ENCODE measurements around the gene ELOVL5. TPM values are rescaled to one million over a fixed set of nuclear protein-coding genes. Genes with fewer than 3 reads are reported as not detected.

ELOVL5 gene
- total RNA-seq, 1 donor from 2014 or later = 185 TPM

DNA sequence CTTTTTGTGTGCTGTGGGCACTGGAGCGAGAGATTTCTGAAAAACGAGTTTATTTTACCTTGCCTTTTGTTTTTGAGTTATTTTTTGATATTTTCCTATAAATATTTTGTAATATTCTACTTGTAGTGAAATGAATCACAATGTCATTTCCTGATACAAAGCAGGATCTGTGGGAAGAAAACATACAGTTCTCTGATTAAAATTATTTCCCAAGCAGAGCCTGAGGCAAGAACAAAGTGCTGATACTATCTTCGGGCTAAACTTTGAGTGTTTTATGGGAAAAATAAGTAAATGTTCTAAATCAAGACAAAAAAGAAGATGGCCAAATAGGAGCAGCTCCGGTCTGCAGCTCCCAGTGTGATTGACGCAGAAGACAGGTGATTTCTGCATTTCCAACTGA is 33.7 kb upstream of the ELOVL5 start:
- no peak overlapping the region for H2AFZ ChIP-seq (replicated peaks)
- no peak overlapping the region for H3K27ac Mint-ChIP-seq
- no peaks in the 10 kb centered on the region for H3K4me1 ChIP-seq
- H3K9me3 Mint-ChIP-seq = peaks cover 27% of the 10 kb centered on the region
- no peaks in the 10 kb centered on the region for H3K36me3 Mint-ChIP-seq
- no peaks in the 10 kb centered on the region for H3F3A ChIP-seq (ENCODE audit: low read depth)
- peaks cover 8% of the 10 kb centered on the region for H3K27me3 Mint-ChIP-seq (ENCODE audit: insufficient read depth, low read depth)
- H3K9me3 ChIP-seq (ENCODE audit: low read depth) = no peaks in the 10 kb centered on the region
- no peaks in the 10 kb centered on the region for H4K20me1 ChIP-seq (ENCODE audit: low read depth)
- H3K4me1 Mint-ChIP-seq = no peaks in the 10 kb centered on the region
- H3K27me3 ChIP-seq = no peaks in the 10 kb centered on the region
- H3K9ac ChIP-seq = no peak overlapping the region
- no peak overlapping the region for H3K27ac ChIP-seq
- TF ChIP-seq EZH2phosphoT487 (IDR thresholded peaks at IDR 0.05) (no peak), EZH2 (IDR thresholded peaks at IDR 0.05) (no peak)
- TF ChIP-seq, protein P1, sequence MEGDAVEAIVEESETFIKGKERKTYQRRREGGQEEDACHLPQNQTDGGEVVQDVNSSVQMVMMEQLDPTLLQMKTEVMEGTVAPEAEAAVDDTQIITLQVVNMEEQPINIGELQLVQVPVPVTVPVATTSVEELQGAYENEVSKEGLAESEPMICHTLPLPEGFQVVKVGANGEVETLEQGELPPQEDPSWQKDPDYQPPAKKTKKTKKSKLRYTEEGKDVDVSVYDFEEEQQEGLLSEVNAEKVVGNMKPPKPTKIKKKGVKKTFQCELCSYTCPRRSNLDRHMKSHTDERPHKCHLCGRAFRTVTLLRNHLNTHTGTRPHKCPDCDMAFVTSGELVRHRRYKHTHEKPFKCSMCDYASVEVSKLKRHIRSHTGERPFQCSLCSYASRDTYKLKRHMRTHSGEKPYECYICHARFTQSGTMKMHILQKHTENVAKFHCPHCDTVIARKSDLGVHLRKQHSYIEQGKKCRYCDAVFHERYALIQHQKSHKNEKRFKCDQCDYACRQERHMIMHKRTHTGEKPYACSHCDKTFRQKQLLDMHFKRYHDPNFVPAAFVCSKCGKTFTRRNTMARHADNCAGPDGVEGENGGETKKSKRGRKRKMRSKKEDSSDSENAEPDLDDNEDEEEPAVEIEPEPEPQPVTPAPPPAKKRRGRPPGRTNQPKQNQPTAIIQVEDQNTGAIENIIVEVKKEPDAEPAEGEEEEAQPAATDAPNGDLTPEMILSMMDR (IDR thresholded peaks at IDR 0.05) = no peak
- no peaks in the 10 kb centered on the region for H3K36me3 ChIP-seq
- H3K4me3 Mint-ChIP-seq = no peak overlapping the region
- H3K4me3 ChIP-seq = no peak overlapping the region
- no peaks in the 10 kb centered on the region for H3K79me2 ChIP-seq (ENCODE audit: low read depth)
- no peak for DNase-seq (ENCODE audit: low spot score)
- H3K4me2 ChIP-seq = no peak overlapping the region

DNA sequence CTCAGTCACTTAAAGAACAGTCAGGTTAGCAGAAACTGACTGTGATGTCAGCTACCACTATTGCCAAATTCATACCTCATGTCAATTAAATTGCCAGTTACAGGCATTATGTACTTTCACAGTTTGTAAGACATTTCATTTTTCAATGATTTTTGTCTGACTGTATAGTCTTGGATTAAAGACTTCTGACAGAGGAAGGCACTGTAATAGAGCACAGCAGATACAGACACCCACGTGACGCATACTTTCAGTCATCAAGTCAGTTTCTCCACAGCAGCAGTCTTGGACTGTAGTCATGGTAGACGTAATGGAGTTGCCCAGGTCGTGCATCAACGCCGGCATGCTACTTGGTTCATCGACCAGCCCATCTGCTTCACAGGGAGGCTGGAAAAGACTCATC is 29.5 kb upstream of the ELOVL5 start:
- TF ChIP-seq, protein P1 (IDR thresholded peaks at IDR 0.05) = no peak
- no peak for TF ChIP-seq EZH2phosphoT487 (IDR thresholded peaks at IDR 0.05)
- TF ChIP-seq EZH2 (IDR thresholded peaks at IDR 0.05) = no peak
- no peak overlapping the region for H3K27ac ChIP-seq
- H3K4me1 ChIP-seq = no peaks in the 10 kb centered on the region
- Mint-ChIP-seq H3K36me3 (no peaks in the 10 kb centered on the region), H3K4me3 (no peak overlapping the region), H3K9me3 (peaks cover 9% of the 10 kb centered on the region), H3K27ac (no peak overlapping the region), H3K27me3 (ENCODE audit: insufficient read depth, low read depth) (peaks cover 2% of the 10 kb centered on the region), H3K4me1 (no peaks in the 10 kb centered on the region)
- no peak overlapping the region for H2AFZ ChIP-seq (replicated peaks)
- H3K9me3 ChIP-seq (ENCODE audit: low read depth) = no peaks in the 10 kb centered on the region
- H3K4me3 ChIP-seq = no peak overlapping the region
- H3F3A ChIP-seq (ENCODE audit: low read depth) = no peaks in the 10 kb centered on the region
- H4K20me1 ChIP-seq (ENCODE audit: low read depth) = no peaks in the 10 kb centered on the region
- no peak for DNase-seq (ENCODE audit: low spot score)
- H3K79me2 ChIP-seq (ENCODE audit: low read depth) = no peaks in the 10 kb centered on the region
- H3K4me2 ChIP-seq = no peak overlapping the region
- H3K9ac ChIP-seq = no peak overlapping the region
- no peaks in the 10 kb centered on the region for H3K36me3 ChIP-seq
- no peaks in the 10 kb centered on the region for H3K27me3 ChIP-seq

DNA sequence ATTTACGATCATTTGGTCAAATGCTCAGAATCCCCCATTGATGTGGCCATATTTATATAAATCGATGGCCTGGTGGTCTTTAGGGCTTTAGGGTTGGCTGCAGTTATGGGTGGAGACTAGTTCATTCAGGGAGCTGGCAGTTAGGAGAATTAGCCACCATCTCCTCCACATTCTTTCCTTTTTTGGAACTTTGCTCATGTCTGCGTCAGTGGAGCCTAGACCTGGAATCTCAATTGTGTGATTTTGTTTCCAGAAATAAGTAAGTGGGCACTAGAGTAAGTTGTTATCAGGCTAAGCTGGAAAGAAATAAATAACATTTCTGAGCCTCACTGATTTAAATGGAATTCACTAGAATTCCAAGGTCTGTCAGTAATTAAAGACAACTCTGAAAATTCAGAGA is 29.0 kb upstream of the ELOVL5 start:
- Histone ChIP-seq H3K4me1 (no peaks in the 10 kb centered on the region), H3K9me3 (ENCODE audit: low read depth) (no peaks in the 10 kb centered on the region), H4K20me1 (ENCODE audit: low read depth) (no peaks in the 10 kb centered on the region), H3K27me3 (no peaks in the 10 kb centered on the region), H3F3A (ENCODE audit: low read depth) (no peaks in the 10 kb centered on the region), H3K9ac (no peak overlapping the region), H3K4me2 (no peak overlapping the region), H3K4me3 (no peak overlapping the region), H2AFZ (replicated peaks) (no peak overlapping the region), H3K79me2 (ENCODE audit: low read depth) (no peaks in the 10 kb centered on the region), H3K27ac (no peak overlapping the region), H3K36me3 (no peaks in the 10 kb centered on the region)
- H3K36me3 Mint-ChIP-seq = no peaks in the 10 kb centered on the region
- DNase-seq (ENCODE audit: low spot score) = no peak
- TF ChIP-seq EZH2phosphoT487 (IDR thresholded peaks at IDR 0.05) = no peak
- TF ChIP-seq EZH2 (IDR thresholded peaks at IDR 0.05) = no peak
- TF ChIP-seq, protein P1 (IDR thresholded peaks at IDR 0.05) = no peak
- peaks cover 2% of the 10 kb centered on the region for H3K27me3 Mint-ChIP-seq (ENCODE audit: insufficient read depth, low read depth)
- H3K4me3 Mint-ChIP-seq = no peak overlapping the region
- H3K27ac Mint-ChIP-seq = no peak overlapping the region
- no peaks in the 10 kb centered on the region for H3K4me1 Mint-ChIP-seq
- peaks cover 9% of the 10 kb centered on the region for H3K9me3 Mint-ChIP-seq

Measured in neural progenitor cell (in vitro differentiated cells).